ENCODE results near the gene FXYD6. TPM values are rescaled to one million over a fixed set of nuclear protein-coding genes. Genes with fewer than 3 reads are reported as not detected.

FXYD6 gene
- total RNA-seq, 1 donor from 2014 or later, result 95.6 TPM

GRCh38 chr11:117793583-117793982 lies 82.9 kb downstream of the FXYD6 start:
- Histone ChIP-seq H4K20me1 (ENCODE audit: low read depth) (peaks cover 25% of the 10 kb centered on the region), H3K79me2 (ENCODE audit: low read depth) (no peaks in the 10 kb centered on the region), H2AFZ (replicated peaks) (no peak overlapping the region), H3K4me1 (peaks cover 15% of the 10 kb centered on the region), H3K4me2 (no peak overlapping the region), H3K36me3 (no peaks in the 10 kb centered on the region), H3K4me3 (no peak overlapping the region), H3K9ac (no peak overlapping the region), H3F3A (ENCODE audit: low read depth) (peaks cover 4% of the 10 kb centered on the region), H3K27ac (no peak overlapping the region), H3K9me3 (ENCODE audit: low read depth) (no peaks in the 10 kb centered on the region), H3K27me3 (peaks cover 71% of the 10 kb centered on the region)
- peaks cover 14% of the 10 kb centered on the region for H3K4me1 Mint-ChIP-seq
- no peaks in the 10 kb centered on the region for H3K36me3 Mint-ChIP-seq
- H3K27me3 Mint-ChIP-seq (ENCODE audit: insufficient read depth, low read depth), result peaks cover 57% of the 10 kb centered on the region
- no peak overlapping the region for H3K27ac Mint-ChIP-seq
- H3K4me3 Mint-ChIP-seq, result no peak overlapping the region
- no peaks in the 10 kb centered on the region for H3K9me3 Mint-ChIP-seq
- no peak for DNase-seq (ENCODE audit: low spot score)
- no peak for TF ChIP-seq EZH2phosphoT487 (IDR thresholded peaks at IDR 0.05)
- no peak for TF ChIP-seq EZH2 (IDR thresholded peaks at IDR 0.05)
- TF ChIP-seq, protein P1, sequence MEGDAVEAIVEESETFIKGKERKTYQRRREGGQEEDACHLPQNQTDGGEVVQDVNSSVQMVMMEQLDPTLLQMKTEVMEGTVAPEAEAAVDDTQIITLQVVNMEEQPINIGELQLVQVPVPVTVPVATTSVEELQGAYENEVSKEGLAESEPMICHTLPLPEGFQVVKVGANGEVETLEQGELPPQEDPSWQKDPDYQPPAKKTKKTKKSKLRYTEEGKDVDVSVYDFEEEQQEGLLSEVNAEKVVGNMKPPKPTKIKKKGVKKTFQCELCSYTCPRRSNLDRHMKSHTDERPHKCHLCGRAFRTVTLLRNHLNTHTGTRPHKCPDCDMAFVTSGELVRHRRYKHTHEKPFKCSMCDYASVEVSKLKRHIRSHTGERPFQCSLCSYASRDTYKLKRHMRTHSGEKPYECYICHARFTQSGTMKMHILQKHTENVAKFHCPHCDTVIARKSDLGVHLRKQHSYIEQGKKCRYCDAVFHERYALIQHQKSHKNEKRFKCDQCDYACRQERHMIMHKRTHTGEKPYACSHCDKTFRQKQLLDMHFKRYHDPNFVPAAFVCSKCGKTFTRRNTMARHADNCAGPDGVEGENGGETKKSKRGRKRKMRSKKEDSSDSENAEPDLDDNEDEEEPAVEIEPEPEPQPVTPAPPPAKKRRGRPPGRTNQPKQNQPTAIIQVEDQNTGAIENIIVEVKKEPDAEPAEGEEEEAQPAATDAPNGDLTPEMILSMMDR (IDR thresholded peaks at IDR 0.05), result no peak

DNA sequence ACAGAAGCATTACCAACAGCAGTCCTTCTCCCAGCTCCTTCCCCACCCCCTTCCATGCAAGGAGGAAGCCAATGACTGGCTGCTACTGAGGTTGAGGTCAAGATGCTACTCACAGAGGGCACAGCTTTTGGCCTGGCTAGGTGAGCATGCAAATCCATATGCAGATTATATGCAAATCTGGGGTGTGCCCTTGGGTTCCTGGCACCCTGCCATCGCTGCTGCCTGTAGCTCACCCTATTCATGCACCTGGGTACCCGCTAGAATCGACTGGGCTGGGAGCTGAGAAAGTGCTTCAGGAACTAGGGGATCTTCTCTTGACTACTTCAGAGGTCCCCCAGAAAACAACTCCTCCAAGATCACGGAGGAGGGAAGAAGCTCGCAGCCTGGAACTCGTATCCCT lies 83.5 kb downstream of the FXYD6 start:
- peaks cover 4% of the 10 kb centered on the region for H3F3A ChIP-seq (ENCODE audit: low read depth)
- peaks cover 65% of the 10 kb centered on the region for H3K27me3 ChIP-seq
- Mint-ChIP-seq H3K36me3 (no peaks in the 10 kb centered on the region), H3K27me3 (ENCODE audit: insufficient read depth, low read depth) (peaks cover 53% of the 10 kb centered on the region), H3K9me3 (no peaks in the 10 kb centered on the region), H3K4me1 (peaks cover 11% of the 10 kb centered on the region), H3K4me3 (no peak overlapping the region), H3K27ac (no peak overlapping the region)
- DNase-seq (ENCODE audit: low spot score), result no peak
- peaks cover 25% of the 10 kb centered on the region for H4K20me1 ChIP-seq (ENCODE audit: low read depth)
- no peak overlapping the region for H2AFZ ChIP-seq (replicated peaks)
- no peak overlapping the region for H3K4me2 ChIP-seq
- no peaks in the 10 kb centered on the region for H3K36me3 ChIP-seq
- no peak for TF ChIP-seq EZH2 (IDR thresholded peaks at IDR 0.05)
- TF ChIP-seq, protein P1 (IDR thresholded peaks at IDR 0.05), result no peak
- no peak for TF ChIP-seq EZH2phosphoT487 (IDR thresholded peaks at IDR 0.05)
- H3K79me2 ChIP-seq (ENCODE audit: low read depth), result no peaks in the 10 kb centered on the region
- no peak overlapping the region for H3K27ac ChIP-seq
- H3K4me3 ChIP-seq, result no peak overlapping the region
- H3K9ac ChIP-seq, result no peak overlapping the region
- no peaks in the 10 kb centered on the region for H3K9me3 ChIP-seq (ENCODE audit: low read depth)
- peaks cover 15% of the 10 kb centered on the region for H3K4me1 ChIP-seq

- Histone ChIP-seq H4K20me1 (ENCODE audit: low read depth) (peaks cover 19% of the 10 kb centered on the region), H3K4me1 (peaks cover 15% of the 10 kb centered on the region), H3K4me2 (no peak overlapping the region), H2AFZ (replicated peaks) (no peak overlapping the region), H3F3A (ENCODE audit: low read depth) (no peaks in the 10 kb centered on the region), H3K79me2 (ENCODE audit: low read depth) (no peaks in the 10 kb centered on the region), H3K27me3 (peaks cover 58% of the 10 kb centered on the region), H3K27ac (no peak overlapping the region), H3K9ac (no peak overlapping the region), H3K9me3 (ENCODE audit: low read depth) (no peaks in the 10 kb centered on the region), H3K36me3 (no peaks in the 10 kb centered on the region), H3K4me3 (no peak overlapping the region)
- TF ChIP-seq EZH2phosphoT487 (IDR thresholded peaks at IDR 0.05) (no peak), EZH2 (IDR thresholded peaks at IDR 0.05) (no peak)
- TF ChIP-seq, protein P1 (IDR thresholded peaks at IDR 0.05), result no peak
- no peak for DNase-seq (ENCODE audit: low spot score)
- Mint-ChIP-seq H3K27ac (no peak overlapping the region), H3K36me3 (no peaks in the 10 kb centered on the region), H3K4me1 (peaks cover 7% of the 10 kb centered on the region), H3K4me3 (no peak overlapping the region), H3K9me3 (no peaks in the 10 kb centered on the region), H3K27me3 (ENCODE audit: insufficient read depth, low read depth) (peaks cover 48% of the 10 kb centered on the region)
Measured at GRCh38 chr11:117792241-117792640, 84.2 kb downstream of the FXYD6 start.

Measured in neural progenitor cell (in vitro differentiated cells).